GM12864 (cell line): ENCODE data around the gene NALCN.
"Not testable (repeated sequence)": the region's sequence is repeated elsewhere in the genome, so short reads cannot be mapped to it uniquely, and the experiment has no call there.

Experiments
- DNase-seq: peaks from one replicate; pipeline ENCODE4 v3.0.0-alpha.2; 2011; ENCODE audit warnings: low read depth
- H3K4me3 ChIP-seq: 2 replicates; pipeline ENCODE4 v1.5.1; 2011; ENCODE audit warnings: mild to moderate bottlenecking, low read depth, low read length, control low read depth
- TF ChIP-seq, protein P1 (sequence below): IDR thresholded peaks from 2 replicates; pipeline ENCODE4 v1.5.1; 2011; ENCODE audit warnings: low read depth, mild to moderate bottlenecking, moderate library complexity, low read length, control low read depth, inconsistent platforms; ENCODE audit errors: missing control alignments

Gene NALCN

GRCh38 chr13:101331731-101332130, 84.6 kb downstream of the NALCN start:
- DNase-seq, result no peak
- H3K4me3 ChIP-seq, result no peak overlapping the region
- TF ChIP-seq, protein P1, sequence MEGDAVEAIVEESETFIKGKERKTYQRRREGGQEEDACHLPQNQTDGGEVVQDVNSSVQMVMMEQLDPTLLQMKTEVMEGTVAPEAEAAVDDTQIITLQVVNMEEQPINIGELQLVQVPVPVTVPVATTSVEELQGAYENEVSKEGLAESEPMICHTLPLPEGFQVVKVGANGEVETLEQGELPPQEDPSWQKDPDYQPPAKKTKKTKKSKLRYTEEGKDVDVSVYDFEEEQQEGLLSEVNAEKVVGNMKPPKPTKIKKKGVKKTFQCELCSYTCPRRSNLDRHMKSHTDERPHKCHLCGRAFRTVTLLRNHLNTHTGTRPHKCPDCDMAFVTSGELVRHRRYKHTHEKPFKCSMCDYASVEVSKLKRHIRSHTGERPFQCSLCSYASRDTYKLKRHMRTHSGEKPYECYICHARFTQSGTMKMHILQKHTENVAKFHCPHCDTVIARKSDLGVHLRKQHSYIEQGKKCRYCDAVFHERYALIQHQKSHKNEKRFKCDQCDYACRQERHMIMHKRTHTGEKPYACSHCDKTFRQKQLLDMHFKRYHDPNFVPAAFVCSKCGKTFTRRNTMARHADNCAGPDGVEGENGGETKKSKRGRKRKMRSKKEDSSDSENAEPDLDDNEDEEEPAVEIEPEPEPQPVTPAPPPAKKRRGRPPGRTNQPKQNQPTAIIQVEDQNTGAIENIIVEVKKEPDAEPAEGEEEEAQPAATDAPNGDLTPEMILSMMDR, result no peak

DNA sequence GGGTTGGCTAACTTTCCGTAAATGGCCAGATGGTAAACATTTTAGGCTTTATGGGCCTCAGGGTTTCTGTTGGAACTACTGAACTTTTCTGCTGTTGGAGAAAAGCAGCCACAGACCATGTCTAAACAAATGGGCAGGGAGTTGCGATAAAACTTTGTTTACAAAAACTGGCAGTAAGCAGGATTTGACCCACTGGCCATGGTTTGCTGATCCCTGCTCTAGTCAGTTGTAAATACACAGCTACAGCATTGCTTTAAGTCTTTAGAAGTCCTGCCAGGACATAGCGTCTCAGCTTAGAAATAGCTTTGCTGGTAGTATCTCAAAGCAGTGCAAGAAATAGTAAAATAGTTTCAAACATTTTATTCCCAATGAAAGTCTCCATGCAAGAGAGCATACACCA, 88.4 kb downstream of the NALCN start:
- H3K4me3 ChIP-seq, result no peak overlapping the region
- TF ChIP-seq, protein P1, result no peak
- no peak for DNase-seq

DNA sequence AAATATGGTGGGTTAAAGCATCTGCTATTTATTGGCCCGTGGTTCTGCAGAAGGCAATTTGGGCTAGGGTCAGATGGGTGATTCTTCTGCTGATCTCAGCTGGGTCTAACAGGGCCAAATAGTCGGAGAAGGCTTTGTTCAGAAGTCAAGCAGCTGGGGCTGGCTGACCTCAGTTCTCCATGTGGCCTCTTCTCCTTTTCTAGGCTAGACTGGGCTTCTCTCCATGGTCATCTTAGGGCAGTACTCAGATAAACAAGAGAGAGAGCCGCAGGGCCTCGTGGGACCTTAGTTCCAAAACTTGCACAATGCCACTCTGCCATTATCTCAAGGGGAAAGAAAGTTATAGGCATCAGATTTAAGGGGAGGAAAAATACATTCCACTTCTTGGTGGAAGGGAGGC, 89.6 kb downstream of the NALCN start:
- TF ChIP-seq, protein P1, result no peak
- DNase-seq, result no peak
- H3K4me3 ChIP-seq, result no peak overlapping the region

DNA sequence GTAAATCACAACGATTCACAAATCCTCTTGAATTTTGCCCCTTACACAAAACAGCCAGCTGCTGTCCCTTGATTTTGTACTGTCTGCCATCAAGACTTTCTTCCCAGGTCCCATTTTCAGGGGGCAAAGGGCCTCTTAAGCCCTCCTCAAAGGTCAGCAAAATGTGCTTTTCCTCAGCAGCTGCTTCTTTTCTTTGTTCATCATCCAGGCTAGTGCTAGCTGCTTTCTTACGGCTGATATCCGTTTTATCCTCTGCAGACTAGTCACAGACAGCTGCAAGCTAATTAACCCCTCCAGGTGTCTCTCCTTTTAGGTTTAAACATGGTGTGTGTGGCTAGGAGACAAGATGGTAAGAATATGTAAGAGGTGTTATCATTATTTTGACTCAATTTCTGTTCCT, 90.9 kb downstream of the NALCN start:
- TF ChIP-seq, protein P1, result no peak
- DNase-seq, result no peak
- H3K4me3 ChIP-seq, result no peak overlapping the region

DNA sequence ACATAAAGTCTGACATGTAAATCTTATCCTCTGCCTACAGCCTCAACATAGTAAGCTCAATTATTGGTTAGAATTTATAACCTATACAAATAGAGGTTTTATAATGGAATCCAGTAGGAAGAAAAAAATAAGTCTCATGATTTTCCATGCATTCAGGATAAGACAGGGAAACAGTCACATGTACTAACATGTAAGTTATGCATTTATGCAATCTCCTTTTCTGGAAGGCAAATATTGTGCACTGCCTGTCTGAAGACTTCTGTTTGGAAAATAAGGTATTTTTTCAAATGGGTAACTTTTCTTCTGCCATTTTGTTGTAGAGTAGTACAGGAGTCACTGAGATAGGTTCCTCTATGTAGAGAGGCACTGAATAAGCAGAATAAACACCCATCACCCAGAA, 92.7 kb downstream of the NALCN start:
- TF ChIP-seq, protein P1, result no peak
- no peak for DNase-seq
- H3K4me3 ChIP-seq, result no peak overlapping the region

DNA sequence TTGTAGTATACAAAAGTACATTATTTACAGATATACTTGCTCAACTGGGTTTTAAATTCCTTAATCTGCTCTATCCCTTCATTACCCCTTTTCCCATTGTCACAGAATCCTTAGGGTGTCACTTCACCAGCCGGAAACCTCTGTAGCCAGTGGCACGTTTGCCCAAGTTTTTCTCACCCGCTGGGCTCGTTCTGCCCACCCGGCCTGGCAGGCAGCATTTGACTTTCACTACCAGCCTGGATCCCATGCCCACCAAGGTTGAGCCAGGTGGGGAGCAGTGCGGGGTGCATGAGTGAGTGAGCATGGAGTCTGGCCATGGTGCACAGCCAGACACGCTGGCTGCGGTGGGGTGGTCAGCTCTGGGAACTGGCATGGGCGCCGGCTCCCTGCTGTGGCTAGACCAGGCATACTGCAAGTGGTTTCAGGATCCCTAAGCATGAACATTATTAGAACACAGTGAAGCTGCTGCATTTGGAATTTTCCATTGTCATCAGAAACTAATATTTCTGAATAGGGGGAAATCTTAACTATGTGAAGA, 98.3 kb downstream of the NALCN start:
- H3K4me3 ChIP-seq, result no peak overlapping the region
- TF ChIP-seq, protein P1, result no peak
- no peak for DNase-seq

- DNase-seq, H3K4me3 ChIP-seq: not testable (repeated sequence)
Observed at GRCh38 chr13:101313479-101313878, 102.8 kb downstream of the NALCN start.

- TF ChIP-seq, protein P1, result no peak
- no peak overlapping the region for H3K4me3 ChIP-seq
- DNase-seq, result no peak
Observed at GRCh38 chr13:101309014-101309619, 107.2 kb downstream of the NALCN start.
